Measurements from ENCODE around the gene DMBX1. TPM values are rescaled to one million over a fixed set of nuclear protein-coding genes. Genes with fewer than 3 reads are reported as not detected.

The DMBX1 gene
- total and polyA plus RNA-seq, 2 donors (not counting 1 experiment from before 2014, with no cell fraction given): not detected

GRCh38 chr1:46469881-46470280, 19.8 kb upstream of the DMBX1 start:
- Mint-ChIP-seq H3K4me3 (no peak overlapping the region), H3K9me3 (ENCODE audit: insufficient read depth) (no peaks in the 10 kb centered on the region), H3K27ac (no peak overlapping the region), H3K4me1 (peaks cover 30% of the 10 kb centered on the region), H3K27me3 (peaks cover 45% of the 10 kb centered on the region)
- Histone ChIP-seq H3K4me3 (ENCODE audit: control extremely low read depth in 1 of 5, extremely low read depth in 1 of 5, insufficient read depth in 1 of 5, low read depth in 2 of 5, low read length in 4 of 5) (no peak overlapping the region), H3K27ac (ENCODE audit: low read length in 2 of 2) (no peak overlapping the region), H3K27me3 (replicated peaks in 1 of 4; ENCODE audit: control extremely low read depth in 1 of 4, control insufficient read depth in 3 of 4, insufficient read depth in 4 of 4, low read length in 3 of 4) (peaks cover 0 to 43% (median 17%) of the 10 kb centered on the region in 4 experiments), H3K9me3 (ENCODE audit: control extremely low read depth in 1 of 3, control insufficient read depth in 2 of 3, insufficient read depth in 1 of 3, low read length in 2 of 3) (peaks cover 0 to 5% (median 0%) of the 10 kb centered on the region in 3 donors), H4K20me1 (ENCODE audit: control insufficient read depth, insufficient read depth, low read length, poor library complexity, severe bottlenecking) (no peaks in the 10 kb centered on the region), H2AFZ (ENCODE audit: insufficient read depth, low read depth, low read length, poor library complexity, severe bottlenecking) (no peak overlapping the region), H3K4me1 (ENCODE audit: control insufficient read depth in 2 of 2, insufficient read depth in 2 of 2, low read length in 2 of 2) (peaks cover 7 to 9% of the 10 kb centered on the region in 2 donors), H3K4me2 (replicated peaks; ENCODE audit: low read depth, low read length, poor library complexity, severe bottlenecking) (no peak overlapping the region), H3K36me3 (replicated peaks in 1 of 2; ENCODE audit: control extremely low read depth in 1 of 2, control insufficient read depth in 1 of 2, extremely low read depth in 1 of 2, insufficient read depth in 2 of 2, low read length in 1 of 2) (no peaks in the 10 kb centered on the region), H3K9ac (ENCODE audit: low read length) (no peak overlapping the region), H3K79me2 (ENCODE audit: control insufficient read depth, insufficient read depth, low read length) (no peaks in the 10 kb centered on the region)
- ChIA-PET POLR2A (no interaction called here), CTCF (interaction anchor here (1.5 kb wide), 1 partner anchor 8 kb away, joined by 5 read pairs; no protein-coding TSS in a partner anchor)
- 57% methylated on average over 4 of the region's 4 CpGs for WGBS (ENCODE audit: insufficient coverage)
- ATAC-seq (ENCODE audit: low read depth) (no peak), DNase-seq (no peak)
- intact Hi-C loops (cut with micrococcal nuclease): no loop called here
- no peak for TF ChIP-seq EZH2 (IDR thresholded peaks at IDR 0.05; ENCODE audit: borderline replicate concordance, insufficient read depth, low read depth, low read length, poor library complexity, severe bottlenecking)
- no peak for TF ChIP-seq CTCF (IDR thresholded peaks at IDR 0.05)

GRCh38 chr1:46471848-46472492, 17.7 kb upstream of the DMBX1 start:
- H3K4me1 Mint-ChIP-seq: peaks cover 39% of the 10 kb centered on the region
- Histone ChIP-seq H4K20me1 (ENCODE audit: control insufficient read depth, insufficient read depth, low read length, poor library complexity, severe bottlenecking) (no peaks in the 10 kb centered on the region), H3K9ac (ENCODE audit: low read length) (no peak overlapping the region), H3K4me1 (ENCODE audit: control insufficient read depth in 2 of 2, insufficient read depth in 2 of 2, low read length in 2 of 2) (peaks cover 11 to 12% of the 10 kb centered on the region in 2 donors), H3K79me2 (ENCODE audit: control insufficient read depth, insufficient read depth, low read length) (no peaks in the 10 kb centered on the region), H3K27me3 (replicated peaks in 1 of 4; ENCODE audit: control extremely low read depth in 1 of 4, control insufficient read depth in 3 of 4, insufficient read depth in 4 of 4, low read length in 3 of 4) (peaks cover 0 to 24% (median 9%) of the 10 kb centered on the region in 4 experiments), H3K36me3 (replicated peaks in 1 of 2; ENCODE audit: control extremely low read depth in 1 of 2, control insufficient read depth in 1 of 2, extremely low read depth in 1 of 2, insufficient read depth in 2 of 2, low read length in 1 of 2) (no peaks in the 10 kb centered on the region), H3K4me2 (replicated peaks; ENCODE audit: low read depth, low read length, poor library complexity, severe bottlenecking) (no peak overlapping the region), H3K27ac (ENCODE audit: low read length in 2 of 2) (no peak overlapping the region), H3K9me3 (ENCODE audit: control extremely low read depth in 1 of 3, control insufficient read depth in 2 of 3, insufficient read depth in 1 of 3, low read length in 2 of 3) (peaks cover 0 to under 1% (median 0%) of the 10 kb centered on the region in 3 donors), H3K4me3 (ENCODE audit: control extremely low read depth in 1 of 5, extremely low read depth in 1 of 5, insufficient read depth in 1 of 5, low read depth in 2 of 5, low read length in 4 of 5) (no peak overlapping the region), H2AFZ (ENCODE audit: insufficient read depth, low read depth, low read length, poor library complexity, severe bottlenecking) (no peak overlapping the region)
- ChIA-PET CTCF (interaction anchor here (1.1 to 1.4 kb wide), 3 partner anchors 10 to 26 kb away, joined by 3 to 5 read pairs (median 3); no protein-coding TSS in a partner anchor), POLR2A (interaction anchor here (0.7 kb wide), 1 partner anchor 57 kb away, joined by 4 read pairs; no protein-coding TSS in a partner anchor)
- 100% methylated on average over 1 of the region's 7 CpGs for WGBS (ENCODE audit: insufficient coverage)
- intact Hi-C loops (cut with micrococcal nuclease): no loop called here
- peak overlapping the region; percentile 17 for H3K27ac Mint-ChIP-seq
- DNase-seq (no peak), ATAC-seq (ENCODE audit: low read depth) (no peak)
- no peak for TF ChIP-seq EZH2 (IDR thresholded peaks at IDR 0.05; ENCODE audit: borderline replicate concordance, insufficient read depth, low read depth, low read length, poor library complexity, severe bottlenecking)
- TF ChIP-seq CTCF (IDR thresholded peaks at IDR 0.05): no peak
- H3K27me3 Mint-ChIP-seq: peaks cover 33% of the 10 kb centered on the region
- H3K9me3 Mint-ChIP-seq (ENCODE audit: insufficient read depth): no peaks in the 10 kb centered on the region
- H3K4me3 Mint-ChIP-seq: no peak overlapping the region
